ENCODE data around the gene APRT. TPM values are rescaled to one million over a fixed set of nuclear protein-coding genes. Genes with fewer than 3 reads are reported as not detected.

Gene APRT
- total RNA-seq (100 to 1,000 TPM in 1 of 2 donors, 10 to 100 TPM in 1; 15.8 to 107 TPM), polyA plus RNA-seq (ENCODE audit: insufficient read length in 2 of 2) (10 to 100 TPM; 61.4 to 71.3 TPM)
- long read RNA-seq, donor 1, transcript APRT-202 (5 exons, 664 nt) = minor isoform, 8 of 37 reads
- long read RNA-seq, donor 1, transcript APRT-201 (5 exons, 947 nt) = major isoform, 25 of 37 reads
- long read RNA-seq, donor 1, partial matches to known transcripts = 0 of 37 reads
- long read RNA-seq, donor 1, other reads (novel, unspliced or antisense) = 0 of 37 reads
- long read RNA-seq, donor 2, transcript APRT-201 (5 exons, 947 nt) = major isoform, 14 of 24 reads
- long read RNA-seq, donor 2, transcript APRT-202 (5 exons, 664 nt) = minor isoform, 7 of 24 reads
- long read RNA-seq, donor 2, partial matches to known transcripts = 0 of 24 reads
- long read RNA-seq, donor 2, other reads (novel, unspliced or antisense) = 0 of 24 reads
- long read RNA-seq, donor 3, transcript APRT-201 (5 exons, 947 nt) = major isoform, 16 of 45 reads
- long read RNA-seq, donor 3, transcript APRT-202 (5 exons, 664 nt) = minor isoform, 13 of 45 reads
- long read RNA-seq, donor 3, partial matches to known transcripts = 0 of 45 reads
- long read RNA-seq, donor 3, other reads (novel, unspliced or antisense) = 12 of 45 reads
- long read RNA-seq, donor 4, transcript APRT-201 (5 exons, 947 nt) = major isoform, 75 of 131 reads
- long read RNA-seq, donor 4, transcript APRT-202 (5 exons, 664 nt) = minor isoform, 21 of 131 reads
- long read RNA-seq, donor 4, partial matches to known transcripts = 10 of 131 reads
- long read RNA-seq, donor 4, other reads (novel, unspliced or antisense) = 23 of 131 reads

GRCh38 chr16:88811769-88812512 is at the start of gene APRT:
Gene APRT, minus strand, starts transcription at chr16:88811928. Its CDS starts 29 bp downstream, at chr16:88811899.
- peak; percentile 77 to 97 (median 88) for DNase-seq (ENCODE audit: low read depth in 4 of 6, low spot score in 6 of 6)
- Histone ChIP-seq H3K36me3 (ENCODE audit: control insufficient read depth, insufficient read depth, low read length) (peaks cover 62% of the 10 kb centered on the region), H3K4me3 (ENCODE audit: low read depth, low read length) (peak within 1 kb of the TSS; percentile 71), H3K9me3 (ENCODE audit: control insufficient read depth, insufficient read depth, low read length) (no peaks in the 10 kb centered on the region), H3K4me1 (ENCODE audit: control insufficient read depth, insufficient read depth, low read length) (peaks cover 34% of the 10 kb centered on the region), H3K27me3 (ENCODE audit: control insufficient read depth, insufficient read depth, low read length) (no peaks in the 10 kb centered on the region), H3K27ac (ENCODE audit: low read depth, low read length) (peak within 1 kb of the TSS; percentile 75)
- under 1% methylated on average over 84 of the region's 84 CpGs for WGBS (ENCODE audit: insufficient coverage)

DNA sequence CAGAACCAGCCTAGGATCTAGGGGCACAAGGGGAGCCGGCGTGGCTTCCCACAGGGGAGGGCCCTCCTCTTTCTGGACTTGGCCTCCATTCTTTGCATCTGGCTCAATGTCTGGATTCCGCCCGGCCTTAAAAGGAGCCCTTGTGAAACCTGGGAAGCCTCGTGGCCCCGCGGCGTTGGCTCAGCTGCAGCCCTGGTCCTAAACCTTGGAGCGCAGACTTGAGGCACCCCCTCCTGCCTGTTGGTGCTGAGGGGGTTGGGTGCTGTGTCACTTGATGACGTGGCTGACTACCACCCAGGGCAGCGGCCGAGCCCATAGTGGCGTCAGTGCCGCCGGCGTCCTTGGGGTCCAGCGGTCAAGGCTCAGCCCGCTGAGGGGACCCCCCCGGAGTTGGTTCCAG is 49.6 kb upstream of the APRT start:
- H3K9me3 ChIP-seq (ENCODE audit: control insufficient read depth, insufficient read depth, low read length) = no peaks in the 10 kb centered on the region
- no peak overlapping the region for H3K27ac ChIP-seq (ENCODE audit: low read depth, low read length)
- H3K27me3 ChIP-seq (ENCODE audit: control insufficient read depth, insufficient read depth, low read length) = no peaks in the 10 kb centered on the region
- peaks cover 55% of the 10 kb centered on the region for H3K36me3 ChIP-seq (ENCODE audit: control insufficient read depth, insufficient read depth, low read length)
- DNase-seq (ENCODE audit: low read depth in 4 of 6, low spot score in 6 of 6) = no peak
- H3K4me3 ChIP-seq (ENCODE audit: low read depth, low read length) = no peak overlapping the region
- peaks cover 14% of the 10 kb centered on the region for H3K4me1 ChIP-seq (ENCODE audit: control insufficient read depth, insufficient read depth, low read length)
- WGBS (ENCODE audit: insufficient coverage) = 94% methylated on average over 15 of the region's 19 CpGs

DNA sequence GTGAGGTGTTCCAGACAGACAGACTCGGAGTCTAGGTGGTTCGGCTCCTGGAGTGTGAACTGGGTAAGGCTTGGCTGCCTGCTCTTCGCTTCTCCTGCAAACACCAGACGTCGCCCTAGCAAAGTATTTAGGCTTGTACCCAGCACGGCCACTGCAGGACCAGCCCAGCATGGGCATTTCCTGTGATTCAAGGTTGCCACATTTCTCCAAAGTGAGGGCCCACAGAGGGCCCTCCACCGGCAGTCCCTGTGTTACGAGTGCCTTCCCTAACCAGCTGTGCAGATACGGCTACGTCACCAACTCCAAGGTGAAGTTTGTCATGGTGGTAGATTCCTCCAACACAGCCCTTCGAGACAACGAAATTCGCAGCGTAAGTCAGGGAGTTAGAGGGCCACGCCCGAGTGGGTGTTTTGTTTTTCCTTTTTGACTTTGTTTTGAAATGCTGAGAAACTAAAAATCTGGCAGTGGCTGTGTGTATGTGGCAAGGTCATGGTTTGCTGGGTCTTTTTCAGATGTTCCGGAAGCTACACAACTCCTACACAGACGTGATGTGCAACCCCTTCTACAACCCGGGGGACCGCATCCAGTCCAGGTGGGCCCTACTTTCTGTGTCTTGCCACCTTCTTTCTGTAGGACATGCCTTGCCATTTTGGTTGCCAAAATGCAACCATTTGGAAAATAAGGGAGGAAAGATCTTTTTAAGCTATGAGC is 47.8 kb upstream of the APRT start:
- 93% methylated on average over 19 of the region's 20 CpGs for WGBS (ENCODE audit: insufficient coverage)
- no peak overlapping the region for H3K27ac ChIP-seq (ENCODE audit: low read depth, low read length)
- H3K9me3 ChIP-seq (ENCODE audit: control insufficient read depth, insufficient read depth, low read length) = no peaks in the 10 kb centered on the region

DNA sequence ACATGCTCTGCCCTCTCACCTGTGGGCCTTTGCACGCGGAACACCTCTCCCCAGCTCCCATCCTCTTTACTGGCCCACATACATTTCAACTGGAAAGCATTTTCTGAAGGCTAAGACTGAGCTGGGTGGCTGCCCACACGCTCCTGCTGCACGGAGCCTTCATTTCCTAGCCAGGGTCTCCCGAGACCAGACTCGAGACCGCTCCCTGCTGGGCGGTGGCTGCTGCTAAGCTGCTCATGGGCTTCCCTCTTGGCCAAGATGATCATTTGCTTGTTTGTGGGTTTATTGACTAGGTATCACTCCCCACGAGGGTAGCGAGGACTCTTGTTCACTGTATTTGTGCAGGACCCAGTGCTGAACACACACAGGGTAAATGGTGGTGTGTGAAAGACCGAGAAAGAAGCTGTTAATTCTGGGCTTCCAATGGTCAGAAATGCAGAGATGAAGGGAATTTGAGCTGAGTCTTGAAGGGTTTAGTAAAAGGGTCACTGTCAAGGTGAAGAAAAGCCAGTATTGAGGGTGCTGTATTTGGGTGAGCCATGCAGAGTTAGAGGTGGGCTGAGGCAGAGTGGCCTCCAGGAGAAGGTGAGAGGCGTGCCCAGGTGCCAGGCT is 46.1 kb upstream of the APRT start:
- DNase-seq (ENCODE audit: low read depth in 4 of 6, low spot score in 6 of 6) = peak; percentile 24 to 87 (median 46)
- 15% methylated on average over 12 of the region's 12 CpGs for WGBS (ENCODE audit: insufficient coverage)
- Histone ChIP-seq H3K27me3 (ENCODE audit: control insufficient read depth, insufficient read depth, low read length) (no peaks in the 10 kb centered on the region), H3K9me3 (ENCODE audit: control insufficient read depth, insufficient read depth, low read length) (no peaks in the 10 kb centered on the region), H3K27ac (ENCODE audit: low read depth, low read length) (peak overlapping the region; percentile 57), H3K4me1 (ENCODE audit: control insufficient read depth, insufficient read depth, low read length) (peaks cover 35% of the 10 kb centered on the region), H3K4me3 (ENCODE audit: low read depth, low read length) (peak overlapping the region; percentile 97), H3K36me3 (ENCODE audit: control insufficient read depth, insufficient read depth, low read length) (peaks cover 54% of the 10 kb centered on the region)

More for the DNA sequence above, 47.8 kb upstream of the APRT start:
- Histone ChIP-seq H3K4me3 (ENCODE audit: low read depth, low read length) (no peak overlapping the region), H3K4me1 (ENCODE audit: control insufficient read depth, insufficient read depth, low read length) (peaks cover 24% of the 10 kb centered on the region), H3K36me3 (ENCODE audit: control insufficient read depth, insufficient read depth, low read length) (peaks cover 57% of the 10 kb centered on the region), H3K27me3 (ENCODE audit: control insufficient read depth, insufficient read depth, low read length) (no peaks in the 10 kb centered on the region)
- no peak for DNase-seq (ENCODE audit: low read depth in 4 of 6, low spot score in 6 of 6)

GRCh38 chr16:88856828-88857727 is 45.4 kb upstream of the APRT start, which contains the start of the genes GALNS and TRAPPC2L:
Gene GALNS, minus strand, starts transcription at chr16:88856947. Its CDS starts 70 bp downstream, at chr16:88856877.
Gene TRAPPC2L, plus strand, starts transcription at chr16:88857127. Its CDS starts 24 bp downstream, at chr16:88857151.
- Histone ChIP-seq H3K36me3 (ENCODE audit: control insufficient read depth, insufficient read depth, low read length) (peaks cover 47% of the 10 kb centered on the region), H3K9me3 (ENCODE audit: control insufficient read depth, insufficient read depth, low read length) (no peaks in the 10 kb centered on the region), H3K27ac (ENCODE audit: low read depth, low read length) (peak within 1 kb of the TSS; percentile 57), H3K4me3 (ENCODE audit: low read depth, low read length) (peak within 1 kb of the TSS; percentile 97), H3K27me3 (ENCODE audit: control insufficient read depth, insufficient read depth, low read length) (no peaks in the 10 kb centered on the region), H3K4me1 (ENCODE audit: control insufficient read depth, insufficient read depth, low read length) (peaks cover 35% of the 10 kb centered on the region)
- WGBS (ENCODE audit: insufficient coverage) = under 1% methylated on average over 87 of the region's 87 CpGs
- DNase-seq (ENCODE audit: low read depth in 4 of 6, low spot score in 6 of 6) = peak; percentile 82 to 99 (median 94)

GRCh38 chr16:88856122-88856827 is 44.5 kb upstream of the APRT start:
- 11% methylated on average over 26 of the region's 53 CpGs for WGBS (ENCODE audit: insufficient coverage)
- Histone ChIP-seq H3K36me3 (ENCODE audit: control insufficient read depth, insufficient read depth, low read length) (peaks cover 44% of the 10 kb centered on the region), H3K9me3 (ENCODE audit: control insufficient read depth, insufficient read depth, low read length) (no peaks in the 10 kb centered on the region), H3K4me3 (ENCODE audit: low read depth, low read length) (peak overlapping the region; percentile 47), H3K27me3 (ENCODE audit: control insufficient read depth, insufficient read depth, low read length) (no peaks in the 10 kb centered on the region), H3K4me1 (ENCODE audit: control insufficient read depth, insufficient read depth, low read length) (peaks cover 35% of the 10 kb centered on the region), H3K27ac (ENCODE audit: low read depth, low read length) (no peak overlapping the region)
- DNase-seq (ENCODE audit: low read depth in 4 of 6, low spot score in 6 of 6) = peak in 2 of 6 donors; percentile 3 to 27

GRCh38 chr16:88855736-88856121 is 44.0 kb upstream of the APRT start:
- Histone ChIP-seq H3K4me3 (ENCODE audit: low read depth, low read length) (peak overlapping the region; percentile 42), H3K36me3 (ENCODE audit: control insufficient read depth, insufficient read depth, low read length) (peaks cover 42% of the 10 kb centered on the region), H3K27ac (ENCODE audit: low read depth, low read length) (no peak overlapping the region), H3K9me3 (ENCODE audit: control insufficient read depth, insufficient read depth, low read length) (no peaks in the 10 kb centered on the region), H3K4me1 (ENCODE audit: control insufficient read depth, insufficient read depth, low read length) (peaks cover 35% of the 10 kb centered on the region), H3K27me3 (ENCODE audit: control insufficient read depth, insufficient read depth, low read length) (no peaks in the 10 kb centered on the region)
- DNase-seq (ENCODE audit: low read depth in 4 of 6, low spot score in 6 of 6) = no peak
- 82% methylated on average over 13 of the region's 13 CpGs for WGBS (ENCODE audit: insufficient coverage)
